HCT116 (cell line): ENCODE measurements around the gene SLC25A22. TPM values are rescaled to one million over a fixed set of nuclear protein-coding genes. Genes with fewer than 3 reads are reported as not detected.

Experiments
- ATAC-seq: fragments of 200-7000 bp; cut with Tn5 transposase; 2 replicates; pipeline ENCODE4 v1.9.1; 2020; ENCODE audit warnings: mild to moderate bottlenecking, moderate library complexity
- BruUV-seq: library from RNA; stranded (reverse); fragments of 400-500 nt; replicated peaks from 2 replicates; lab custom pipeline; 2021; lab: Mats Ljungman, UMichigan
- CTCF ChIA-PET: fragments of 300-600 bp; sonication (Branson Sonifier 250); formaldehyde crosslinking; loops from one replicate; lab custom pipeline; 2021; ENCODE audit warnings: antibody characterized with exemption; lab: Charles Lee
- POLR2A ChIA-PET: fragments of 300-600, 350-600 bp; sonication (Branson Sonifier 250); formaldehyde crosslinking; loops from one replicate; lab custom pipeline; 2021; ENCODE audit warnings: antibody characterized with exemption; lab: Charles Lee
- RAD21 ChIA-PET, 2 experiments: fragments of 300-600 bp; sonication (Branson Sonifier 250); formaldehyde crosslinking; loops; one replicate each; lab custom pipeline; 2023; ENCODE audit warnings: low total read pairs in 2 of 2; ENCODE audit not compliant: uncharacterized antibody in 2 of 2, unreplicated experiment in 2 of 2, low non-redundant PET in 1 of 2; lab: Charles Lee
- DNase-seq: peaks from one replicate; pipeline ENCODE4 v3.0.0-alpha.2; 2010; ENCODE audit warnings: low read depth, low spot score
- H2AFZ ChIP-seq: fragments of 200-600 bp; shearing (Covaris generic), sonication (generic); 2 replicates; pipeline ENCODE4 v1.6.1; 2017; ENCODE audit warnings: low read depth, mixed run types, mixed read lengths, antibody characterized with exemption, low read length; ENCODE audit not compliant: poor library complexity, severe bottlenecking
- H3K27ac ChIP-seq: 2 replicates; pipeline ENCODE4 v1.5.1; 2012; ENCODE audit warnings: low read depth, low read length
- H3K27me3 ChIP-seq: fragments of 200-600 bp; sonication (generic); 2 replicates; pipeline ENCODE4 v1.6.1; 2016; ENCODE audit warnings: mixed run types, low read length, mixed read lengths; ENCODE audit not compliant: insufficient read depth
- H3K36me3 ChIP-seq, 2 experiments: fragments of 200-500 bp in 1 of 2; fragments of 200-600 bp in 1 of 2; sonication (Bioruptor generic) in 1 of 2; sonication (generic) in 1 of 2; 2 replicates each; pipeline versions ENCODE4 v1.5.1 to v1.6.1; 2014 to 2016; ENCODE audit warnings: low read length in 2 of 2, inconsistent platforms in 1 of 2, mixed read lengths in 1 of 2, mixed run types in 1 of 2; ENCODE audit not compliant: insufficient read depth in 2 of 2, control insufficient read depth in 1 of 2
- H3K4me1 ChIP-seq, 2 experiments: fragments of 200-600 bp in 1 of 2; sonication (generic) in 1 of 2; 2 replicates each; pipeline versions ENCODE4 v1.5.1 to v1.6.1; 2012 to 2017; ENCODE audit warnings: low read length in 2 of 2, inconsistent platforms in 1 of 2, mild to moderate bottlenecking in 1 of 2, mixed read lengths in 1 of 2, mixed run types in 1 of 2, moderate library complexity in 1 of 2; ENCODE audit not compliant: insufficient read depth in 2 of 2, control insufficient read depth in 1 of 2
- H3K4me2 ChIP-seq: fragments of 200-600 bp; sonication (generic); 2 replicates; pipeline ENCODE4 v1.6.1; 2017; ENCODE audit warnings: mixed run types, low read length, mixed read lengths
- H3K4me3 ChIP-seq, 2 experiments: fragments of 200-600 bp in 1 of 2; sonication (generic) in 1 of 2; replicated peaks in 1 of 2; 2 replicates each; pipeline ENCODE4 v1.5.1; 2011 to 2016; ENCODE audit warnings: low read length in 2 of 2, control low read depth in 1 of 2, low read depth in 1 of 2, mild to moderate bottlenecking in 1 of 2, mixed read lengths in 1 of 2, mixed run types in 1 of 2
- H3K79me2 ChIP-seq: fragments of 200-600 bp; sonication (generic); 2 replicates; pipeline ENCODE4 v1.6.1; 2017; ENCODE audit warnings: mild to moderate bottlenecking, mixed run types, low read length, moderate library complexity, mixed read lengths; ENCODE audit not compliant: insufficient read depth
- H3K9ac ChIP-seq: fragments of 200-600 bp; sonication (generic); 2 replicates; pipeline ENCODE4 v1.6.1; 2016; ENCODE audit warnings: low read length, mixed read lengths
- H3K9me2 ChIP-seq: fragments of 200-600 bp; sonication (generic), shearing (Covaris generic); 2 replicates; pipeline ENCODE4 v1.6.1; 2017; ENCODE audit warnings: mixed run types, mild to moderate bottlenecking, moderate library complexity; ENCODE audit not compliant: insufficient read depth
- H3K9me3 ChIP-seq, 2 experiments: fragments of 200-500 bp in 1 of 2; fragments of 200-600 bp in 1 of 2; sonication (Bioruptor generic) in 1 of 2; sonication (generic) in 1 of 2; 2 replicates each; pipeline ENCODE4 v1.6.1; 2014 to 2017; ENCODE audit warnings: low read length in 2 of 2, mixed read lengths in 2 of 2, inconsistent platforms in 1 of 2, low read depth in 1 of 2, mild to moderate bottlenecking in 1 of 2, mixed run types in 1 of 2, moderate library complexity in 1 of 2; ENCODE audit not compliant: control insufficient read depth in 1 of 2, insufficient read depth in 1 of 2
- H4K20me1 ChIP-seq: fragments of 200-600 bp; sonication (generic), shearing (Covaris generic); 2 replicates; pipeline ENCODE4 v1.6.1; 2017; ENCODE audit warnings: mixed run types, mild to moderate bottlenecking, moderate library complexity; ENCODE audit not compliant: insufficient read depth
- CBX3 ChIP-seq: IDR thresholded peaks from 2 replicates; pipeline ENCODE4 v1.6.1; 2012; ENCODE audit warnings: low read depth
- EZH2phosphoT487 ChIP-seq: fragments of 200-600 bp; IDR thresholded peaks from 2 replicates; pipeline ENCODE4 v1.6.1; 2018; ENCODE audit warnings: antibody characterized with exemption, borderline replicate concordance
- MAX ChIP-seq: IDR thresholded peaks from 2 replicates; pipeline ENCODE4 v1.6.1; 2012
- SIN3A ChIP-seq: IDR thresholded peaks from 2 replicates; pipeline ENCODE4 v1.6.1; 2012; ENCODE audit warnings: low read depth
- SRF ChIP-seq: IDR thresholded peaks from 2 replicates; pipeline ENCODE4 v1.6.1; 2012; ENCODE audit warnings: low read depth
- ZBTB33 ChIP-seq: IDR thresholded peaks from 2 replicates; pipeline ENCODE4 v1.6.1; 2011; ENCODE audit warnings: mild to moderate bottlenecking, low read length, moderate library complexity; ENCODE audit not compliant: insufficient replicate concordance; ENCODE audit errors: extremely low read depth
- ZNF274 ChIP-seq: fragments of 200-500 bp; sonication (Bioruptor generic); IDR thresholded peaks from 2 replicates; pipeline ENCODE4 v1.6.1; 2014; ENCODE audit warnings: mild to moderate bottlenecking, low read depth, low read length, inconsistent platforms
- intact Hi-C: fragments of 100-400 bp; cut with micrococcal nuclease; formaldehyde crosslinking; loops from 2 replicates; pipeline ENCODE4 v1.10.0; 2022
- total RNA-seq: library from RNA; stranded (reverse); gene quantifications from one replicate; pipeline ENCODE4 v1.2.1, GENCODE V29; 2021; ENCODE audit not compliant: unreplicated experiment

Gene SLC25A22
- total RNA-seq, 1 experiment from 2014 or later: 62.0 TPM

GRCh38 chr11:847876-848275, 49.8 kb upstream of the SLC25A22 start:
- Histone ChIP-seq H3K27ac (no peak overlapping the region), H3K9me3 (no peaks in the 10 kb centered on the region), H2AFZ (no peak overlapping the region), H3K9me2 (no peaks in the 10 kb centered on the region), H4K20me1 (no peaks in the 10 kb centered on the region), H3K4me3 (no peak overlapping the region), H3K36me3 (no peaks in the 10 kb centered on the region; a peak in 1 of 4 replicates), H3K9ac (no peak overlapping the region), H3K4me2 (no peak overlapping the region), H3K27me3 (no peaks in the 10 kb centered on the region), H3K4me1 (peaks cover 17 to 39% of the 10 kb centered on the region in 2 experiments), H3K79me2 (peaks cover 14% of the 10 kb centered on the region; the same call in 1 of the 2 replicates)
- BruUV-seq: no TSS peak
- ATAC-seq (no peak), DNase-seq (no peak)
- RAD21 ChIA-PET: interaction anchor here in 1 of 2 experiments (1.1 kb wide), 1 partner anchor 204 kb away, joined by 4 read pairs; no protein-coding TSS in a partner anchor
- intact Hi-C loops: loop anchor here (1.0 kb wide), 1 partner anchor 203 kb away; no protein-coding TSS in a partner anchor
- CTCF ChIA-PET: interaction anchor here (1.9 kb wide), 1 partner anchor 12 kb away, joined by 4 read pairs; no protein-coding TSS in a partner anchor
- TF ChIP-seq SIN3A (no peak), SRF (no peak), ZBTB33 (no peak), CBX3 (no peak), ZNF274 (no peak), MAX (no peak), EZH2phosphoT487 (no peak)
- POLR2A ChIA-PET: interaction anchor here (0.6 kb wide), 1 partner anchor 46 kb away, joined by 4 read pairs; no protein-coding TSS in a partner anchor
